ENCODE data around the gene LBX2. TPM values are rescaled to one million over a fixed set of nuclear protein-coding genes. Genes with fewer than 3 reads are reported as not detected.

LBX2 gene
- total RNA-seq, 1 experiment from 2014 or later: 9.6 TPM

DNA sequence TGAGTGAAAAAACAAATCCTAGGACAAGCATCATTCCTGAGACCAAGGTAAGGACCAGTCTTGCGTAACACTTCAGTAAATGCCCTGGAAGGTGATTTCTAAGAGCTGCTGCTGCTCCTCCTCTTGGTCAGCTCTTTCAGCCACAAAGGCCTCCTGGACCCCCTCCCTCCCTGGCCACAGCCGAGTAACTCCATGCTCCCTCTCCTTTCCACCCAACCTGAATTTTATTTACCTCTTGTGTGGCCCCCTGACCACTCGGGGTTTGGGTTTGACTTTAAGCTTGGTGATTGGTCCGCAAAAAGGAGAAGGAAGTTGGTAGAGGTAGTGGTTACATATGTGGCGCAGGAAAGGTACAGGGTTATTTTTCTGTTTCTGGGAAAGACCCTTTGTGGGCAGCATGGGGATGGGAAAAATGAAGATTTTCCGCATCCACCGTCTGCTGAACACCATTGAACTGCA lies 39.5 kb upstream of the LBX2 start:
- H3K9me3 ChIP-seq (ENCODE audit: control insufficient read depth, insufficient read depth, low read depth, low read length): no peaks in the 10 kb centered on the region
- H3K27me3 ChIP-seq (ENCODE audit: control insufficient read depth, insufficient read depth, low read length): no peaks in the 10 kb centered on the region; the same call in 1 of the 2 replicates
- intact Hi-C loops (cut with micrococcal nuclease; ENCODE audit: unreplicated experiment) (no loop called here), in situ Hi-C loops (cut with HindIII; ENCODE audit: low pct_unique_long_range_greater_than_20kb, low sequenced_read_pairs) (no loop called here)
- H3K36me3 ChIP-seq (ENCODE audit: control insufficient read depth, insufficient read depth, low read length): no peaks in the 10 kb centered on the region
- ATAC-seq (no peak), DNase-seq (ENCODE audit: low read depth, low spot score) (no peak)
- no peak overlapping the region for H3K27ac ChIP-seq (ENCODE audit: low read length)
- H3K4me1 ChIP-seq (ENCODE audit: control insufficient read depth, insufficient read depth, low read length): no peaks in the 10 kb centered on the region
- TF ChIP-seq, protein P1, sequence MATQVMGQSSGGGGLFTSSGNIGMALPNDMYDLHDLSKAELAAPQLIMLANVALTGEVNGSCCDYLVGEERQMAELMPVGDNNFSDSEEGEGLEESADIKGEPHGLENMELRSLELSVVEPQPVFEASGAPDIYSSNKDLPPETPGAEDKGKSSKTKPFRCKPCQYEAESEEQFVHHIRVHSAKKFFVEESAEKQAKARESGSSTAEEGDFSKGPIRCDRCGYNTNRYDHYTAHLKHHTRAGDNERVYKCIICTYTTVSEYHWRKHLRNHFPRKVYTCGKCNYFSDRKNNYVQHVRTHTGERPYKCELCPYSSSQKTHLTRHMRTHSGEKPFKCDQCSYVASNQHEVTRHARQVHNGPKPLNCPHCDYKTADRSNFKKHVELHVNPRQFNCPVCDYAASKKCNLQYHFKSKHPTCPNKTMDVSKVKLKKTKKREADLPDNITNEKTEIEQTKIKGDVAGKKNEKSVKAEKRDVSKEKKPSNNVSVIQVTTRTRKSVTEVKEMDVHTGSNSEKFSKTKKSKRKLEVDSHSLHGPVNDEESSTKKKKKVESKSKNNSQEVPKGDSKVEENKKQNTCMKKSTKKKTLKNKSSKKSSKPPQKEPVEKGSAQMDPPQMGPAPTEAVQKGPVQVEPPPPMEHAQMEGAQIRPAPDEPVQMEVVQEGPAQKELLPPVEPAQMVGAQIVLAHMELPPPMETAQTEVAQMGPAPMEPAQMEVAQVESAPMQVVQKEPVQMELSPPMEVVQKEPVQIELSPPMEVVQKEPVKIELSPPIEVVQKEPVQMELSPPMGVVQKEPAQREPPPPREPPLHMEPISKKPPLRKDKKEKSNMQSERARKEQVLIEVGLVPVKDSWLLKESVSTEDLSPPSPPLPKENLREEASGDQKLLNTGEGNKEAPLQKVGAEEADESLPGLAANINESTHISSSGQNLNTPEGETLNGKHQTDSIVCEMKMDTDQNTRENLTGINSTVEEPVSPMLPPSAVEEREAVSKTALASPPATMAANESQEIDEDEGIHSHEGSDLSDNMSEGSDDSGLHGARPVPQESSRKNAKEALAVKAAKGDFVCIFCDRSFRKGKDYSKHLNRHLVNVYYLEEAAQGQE (IDR thresholded peaks at IDR 0.05; ENCODE audit: insufficient read depth in 1 of 2, low read depth in 2 of 2, low read length in 1 of 2): no peak
- no peak for TF ChIP-seq TCF7L2 (IDR thresholded peaks at IDR 0.05; ENCODE audit: low read depth, low read length)
- no peak for TF ChIP-seq SIN3A (IDR thresholded peaks at IDR 0.05; ENCODE audit: borderline replicate concordance, insufficient read depth, low read depth, low read length)
- no peak for TF ChIP-seq POLR2AphosphoS5 (IDR thresholded peaks at IDR 0.05; ENCODE audit: low read depth, low read length)
- TF ChIP-seq, protein P2, sequence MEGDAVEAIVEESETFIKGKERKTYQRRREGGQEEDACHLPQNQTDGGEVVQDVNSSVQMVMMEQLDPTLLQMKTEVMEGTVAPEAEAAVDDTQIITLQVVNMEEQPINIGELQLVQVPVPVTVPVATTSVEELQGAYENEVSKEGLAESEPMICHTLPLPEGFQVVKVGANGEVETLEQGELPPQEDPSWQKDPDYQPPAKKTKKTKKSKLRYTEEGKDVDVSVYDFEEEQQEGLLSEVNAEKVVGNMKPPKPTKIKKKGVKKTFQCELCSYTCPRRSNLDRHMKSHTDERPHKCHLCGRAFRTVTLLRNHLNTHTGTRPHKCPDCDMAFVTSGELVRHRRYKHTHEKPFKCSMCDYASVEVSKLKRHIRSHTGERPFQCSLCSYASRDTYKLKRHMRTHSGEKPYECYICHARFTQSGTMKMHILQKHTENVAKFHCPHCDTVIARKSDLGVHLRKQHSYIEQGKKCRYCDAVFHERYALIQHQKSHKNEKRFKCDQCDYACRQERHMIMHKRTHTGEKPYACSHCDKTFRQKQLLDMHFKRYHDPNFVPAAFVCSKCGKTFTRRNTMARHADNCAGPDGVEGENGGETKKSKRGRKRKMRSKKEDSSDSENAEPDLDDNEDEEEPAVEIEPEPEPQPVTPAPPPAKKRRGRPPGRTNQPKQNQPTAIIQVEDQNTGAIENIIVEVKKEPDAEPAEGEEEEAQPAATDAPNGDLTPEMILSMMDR (IDR thresholded peaks at IDR 0.05): no peak
- ChIA-PET POLR2A (interaction anchor here (0.6 kb wide), 1 partner anchor 37 kb away, joined by 3 read pairs; no protein-coding TSS in a partner anchor), CTCF (no interaction called here)
- no peak overlapping the region for H3K4me3 ChIP-seq (ENCODE audit: low read depth in 2 of 2, low read length in 2 of 2)
- BruUV-seq (replicated peaks): no TSS peak

DNA sequence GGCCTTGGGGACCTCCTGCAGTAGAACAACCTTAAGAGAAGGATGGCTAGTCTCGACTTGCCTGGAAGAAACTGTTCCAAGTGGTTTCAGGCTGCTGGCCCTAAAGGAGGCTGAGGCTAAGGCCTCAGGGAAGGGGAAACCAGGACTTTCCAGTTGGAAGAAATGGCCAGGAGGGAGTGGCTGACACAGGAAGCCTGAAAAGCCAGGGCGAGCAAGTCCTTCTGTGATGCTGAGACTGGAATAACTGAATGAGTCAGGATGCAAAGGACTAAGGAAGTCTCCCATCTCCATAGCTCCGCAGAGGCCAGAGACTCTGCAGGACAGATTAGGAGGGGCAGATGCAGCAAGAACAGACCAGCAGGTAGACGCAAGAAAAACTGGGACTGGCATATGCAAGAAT lies 37.7 kb upstream of the LBX2 start:
- H3K27ac ChIP-seq (ENCODE audit: low read length): no peak overlapping the region
- H3K4me1 ChIP-seq (ENCODE audit: control insufficient read depth, insufficient read depth, low read length): no peaks in the 10 kb centered on the region
- no peaks in the 10 kb centered on the region for H3K9me3 ChIP-seq (ENCODE audit: control insufficient read depth, insufficient read depth, low read depth, low read length)
- TF ChIP-seq, protein P2 (IDR thresholded peaks at IDR 0.05): no peak
- TF ChIP-seq POLR2AphosphoS5 (IDR thresholded peaks at IDR 0.05; ENCODE audit: low read depth, low read length): no peak
- TF ChIP-seq, protein P1 (IDR thresholded peaks at IDR 0.05; ENCODE audit: insufficient read depth in 1 of 2, low read depth in 2 of 2, low read length in 1 of 2): no peak
- no peak for TF ChIP-seq SIN3A (IDR thresholded peaks at IDR 0.05; ENCODE audit: borderline replicate concordance, insufficient read depth, low read depth, low read length)
- no peak for TF ChIP-seq TCF7L2 (IDR thresholded peaks at IDR 0.05; ENCODE audit: low read depth, low read length)
- no peaks in the 10 kb centered on the region; the same call in 1 of the 2 replicates for H3K36me3 ChIP-seq (ENCODE audit: control insufficient read depth, insufficient read depth, low read length)
- BruUV-seq (replicated peaks): no TSS peak
- no peaks in the 10 kb centered on the region; the same call in 1 of the 2 replicates for H3K27me3 ChIP-seq (ENCODE audit: control insufficient read depth, insufficient read depth, low read length)
- DNase-seq (ENCODE audit: low read depth, low spot score): no peak
- ChIA-PET POLR2A (no interaction called here), CTCF (no interaction called here)
- in situ Hi-C loops (cut with HindIII; ENCODE audit: low pct_unique_long_range_greater_than_20kb, low sequenced_read_pairs) (no loop called here), intact Hi-C loops (cut with micrococcal nuclease; ENCODE audit: unreplicated experiment) (no loop called here)
- H3K4me3 ChIP-seq (ENCODE audit: low read depth in 2 of 2, low read length in 2 of 2): no peak overlapping the region
- no peak for ATAC-seq

Measured in Panc1 (cell line).